HCT116 (cell line): ENCODE data around the gene ADCY1.

Experiments
- POLR2AphosphoS5 ChIP-seq: IDR thresholded peaks from 2 replicates; pipeline ENCODE4 v1.6.1; 2011; ENCODE audit warnings: mild to moderate bottlenecking, low read depth, low read length, moderate library complexity
- SRF ChIP-seq: IDR thresholded peaks from 2 replicates; pipeline ENCODE4 v1.6.1; 2012; ENCODE audit warnings: low read depth
- YY1 ChIP-seq: IDR thresholded peaks from 2 replicates; pipeline ENCODE4 v1.6.1; 2011; ENCODE audit warnings: low read length, low read depth, moderate library complexity, mild to moderate bottlenecking; ENCODE audit not compliant: insufficient replicate concordance; ENCODE audit errors: extremely low read depth
- ZNF274 ChIP-seq: fragments of 200-500 bp; sonication (Bioruptor generic); IDR thresholded peaks from 2 replicates; pipeline ENCODE4 v1.6.1; 2014; ENCODE audit warnings: mild to moderate bottlenecking, low read depth, low read length, inconsistent platforms
- TF ChIP-seq, protein P1 (sequence below), 3 experiments: fragments of 200-600 bp in 1 of 3; sonication (generic) in 1 of 3; IDR thresholded peaks in 2 of 3; conservative IDR thresholded peaks in 1 of 3; 2 replicates each; pipeline ENCODE4 v1.5.1; 2012 to 2017; ENCODE audit warnings: low read depth in 2 of 3, low read length in 2 of 3, antibody characterized with exemption in 1 of 3, borderline replicate concordance in 1 of 3, control low read depth in 1 of 3, mild to moderate bottlenecking in 1 of 3, mixed read lengths in 1 of 3, mixed run types in 1 of 3, moderate library complexity in 1 of 3; ENCODE audit not compliant: insufficient read depth in 1 of 3

DNA sequence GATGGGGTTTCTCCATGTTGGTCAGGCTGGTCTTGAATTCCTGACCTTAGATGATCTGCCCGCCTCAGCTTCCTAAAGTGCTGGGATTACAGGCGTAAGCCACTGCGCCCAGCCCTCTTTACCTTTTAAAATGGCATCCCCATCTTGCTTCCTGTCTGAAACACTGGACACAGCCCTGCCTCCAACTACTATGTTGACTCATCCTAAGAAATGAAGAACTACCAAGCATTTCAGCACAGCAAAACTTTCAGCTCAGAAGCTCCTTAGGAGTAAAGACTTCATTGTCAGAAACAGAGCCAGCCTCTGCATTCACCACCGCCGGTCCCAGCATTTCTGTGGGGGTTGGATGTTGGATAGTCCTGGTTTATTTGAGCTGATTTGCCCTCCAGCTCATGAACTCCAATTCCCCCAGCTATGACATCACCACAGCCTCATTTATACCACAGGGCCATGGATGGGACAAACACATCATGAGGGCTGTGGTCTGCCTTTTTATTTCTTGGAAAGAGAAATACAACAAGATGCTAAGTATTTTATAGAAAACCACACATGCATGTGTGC is 123.5 kb downstream of the ADCY1 start:
- no peak for TF ChIP-seq ZNF274
- TF ChIP-seq, protein P1, sequence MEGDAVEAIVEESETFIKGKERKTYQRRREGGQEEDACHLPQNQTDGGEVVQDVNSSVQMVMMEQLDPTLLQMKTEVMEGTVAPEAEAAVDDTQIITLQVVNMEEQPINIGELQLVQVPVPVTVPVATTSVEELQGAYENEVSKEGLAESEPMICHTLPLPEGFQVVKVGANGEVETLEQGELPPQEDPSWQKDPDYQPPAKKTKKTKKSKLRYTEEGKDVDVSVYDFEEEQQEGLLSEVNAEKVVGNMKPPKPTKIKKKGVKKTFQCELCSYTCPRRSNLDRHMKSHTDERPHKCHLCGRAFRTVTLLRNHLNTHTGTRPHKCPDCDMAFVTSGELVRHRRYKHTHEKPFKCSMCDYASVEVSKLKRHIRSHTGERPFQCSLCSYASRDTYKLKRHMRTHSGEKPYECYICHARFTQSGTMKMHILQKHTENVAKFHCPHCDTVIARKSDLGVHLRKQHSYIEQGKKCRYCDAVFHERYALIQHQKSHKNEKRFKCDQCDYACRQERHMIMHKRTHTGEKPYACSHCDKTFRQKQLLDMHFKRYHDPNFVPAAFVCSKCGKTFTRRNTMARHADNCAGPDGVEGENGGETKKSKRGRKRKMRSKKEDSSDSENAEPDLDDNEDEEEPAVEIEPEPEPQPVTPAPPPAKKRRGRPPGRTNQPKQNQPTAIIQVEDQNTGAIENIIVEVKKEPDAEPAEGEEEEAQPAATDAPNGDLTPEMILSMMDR (IDR thresholded peaks at IDR 0.05 in 2 of 3, conservative IDR thresholded peaks at IDR 0.05 in 1 of 3; ENCODE audit: borderline replicate concordance in 1 of 3, insufficient read depth in 1 of 3, low read depth in 2 of 3, low read length in 2 of 3), result no peak
- TF ChIP-seq YY1, result no peak
- no peak for TF ChIP-seq SRF
- no peak for TF ChIP-seq POLR2AphosphoS5
